Sigmoid colon (tissue), 7 donors: ENCODE results near the gene USH2A. TPM values are rescaled to one million over a fixed set of nuclear protein-coding genes. Genes with fewer than 3 reads are reported as not detected.

Source experiments
- DNase-seq: peaks from one replicate; pipeline ENCODE4 v3.0.0-alpha.2; 2019
- H3K27ac ChIP-seq, 4 donors: fragments of 200-600 bp; sonication (generic); one replicate each; pipeline ENCODE4 v1.5.1; 2016 to 2019; ENCODE audit warnings: mild to moderate bottlenecking in 1 of 4
- H3K27me3 ChIP-seq, 3 donors: fragments of 200-600 bp; sonication (generic); one replicate each; pipeline ENCODE4 v1.5.1; 2019; ENCODE audit warnings: mild to moderate bottlenecking in 1 of 3
- H3K36me3 ChIP-seq, 4 donors: fragments of 200-600 bp; sonication (generic); one replicate each; pipeline ENCODE4 v1.5.1; 2016 to 2019
- H3K4me1 ChIP-seq, 4 donors: fragments of 200-600 bp; sonication (generic); one replicate each; pipeline ENCODE4 v1.5.1; 2017 to 2019
- H3K4me3 ChIP-seq, 4 donors: fragments of 200-600 bp; sonication (generic); one replicate each; pipeline ENCODE4 v1.5.1; 2017 to 2019; ENCODE audit warnings: mild to moderate bottlenecking in 2 of 4, moderate library complexity in 1 of 4
- H3K9me3 ChIP-seq, 4 donors: fragments of 200-600 bp in 3 of 4; sonication (generic) in 3 of 4; one replicate each; pipeline versions ENCODE4 v1.5.1 to v1.6.1; 2013 to 2019
- EP300 ChIP-seq, 4 donors: sonication (generic); formaldehyde crosslinking; IDR thresholded peaks; one replicate each; pipeline ENCODE4 v1.6.1; 2017; ENCODE audit warnings: antibody characterized with exemption in 4 of 4
- POLR2A ChIP-seq, 2 donors: fragments of 450-650 bp; IDR thresholded peaks; one replicate each; pipeline ENCODE4 v1.6.1; 2016; ENCODE audit warnings: antibody characterized with exemption in 2 of 2, mild to moderate bottlenecking in 2 of 2, moderate library complexity in 2 of 2
- POLR2AphosphoS5 ChIP-seq, 4 donors: sonication (generic); formaldehyde crosslinking; IDR thresholded peaks; one replicate each; pipeline ENCODE4 v1.6.1; 2017; ENCODE audit warnings: antibody characterized with exemption in 4 of 4
- WGBS, 2 donors: extraction: QIAGEN DNeasy Blood & Tissue Kit; methylation state at CpG; one replicate each; pipeline ENCODE4 v1.1.7; 2013; 5-methylcytosine and 5-hydroxymethylcytosine counted together
- intact Hi-C: fragments of 100-400 bp; cut with DNase I; formaldehyde crosslinking; loops from one replicate; pipeline ENCODE4 v1.15.1; 2023
- polyA plus RNA-seq, 3 donors: library from polyadenylated mRNA; stranded (reverse); fragments of 200-250 nt; gene quantifications; one replicate each; pipeline ENCODE4 v1.2.3, GENCODE V29; 2013
- total RNA-seq, 4 donors: library from RNA; depleted of rRNA; stranded (reverse); fragments of >200 nt; gene quantifications; one replicate each; pipeline ENCODE4 v1.1.0, GENCODE V29; 2016
- TF ChIP-seq, protein P1 (sequence below), 4 experiments: fragments of 450-650 bp in 3 of 4; fragments of 200-600 bp in 1 of 4; IDR thresholded peaks; one replicate each; pipeline ENCODE4 v1.5.1; 2016 to 2019; ENCODE audit warnings: antibody characterized with exemption in 4 of 4, mild to moderate bottlenecking in 3 of 4, moderate library complexity in 2 of 4
- donor health status: healthy with polysubstance abuse.
- donor health status: Bipolar disorder and iron deficiency.
- donor health status: healthy.

Gene USH2A
- total and polyA plus RNA-seq, 7 donors, result under 0.01 TPM; not detected in 6

DNA sequence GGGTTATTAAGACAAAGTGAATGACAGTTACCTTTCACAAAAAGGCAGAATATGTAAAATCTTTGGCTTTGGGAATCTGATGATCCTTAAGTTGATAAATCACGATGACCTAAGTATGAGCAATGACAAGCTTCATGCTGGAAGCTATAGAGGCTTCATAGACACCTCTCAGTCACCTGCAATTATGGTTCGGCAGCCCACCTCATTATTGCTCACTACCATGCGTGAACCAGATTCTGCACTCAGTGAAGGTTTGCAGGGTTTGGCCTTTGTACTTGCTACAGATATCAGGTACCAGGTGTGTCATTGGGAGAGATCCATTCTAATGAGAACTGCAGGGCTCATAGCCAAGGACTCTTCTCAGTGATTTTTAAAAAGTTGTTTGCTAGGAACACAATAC lies 692.6 kb downstream of the USH2A start:
- no peaks in the 10 kb centered on the region for H3K36me3 ChIP-seq
- intact Hi-C loops, result no loop called here
- peaks cover 0 to 6% (median 2%) of the 10 kb centered on the region in 4 donors for H3K4me1 ChIP-seq
- H3K27ac ChIP-seq, result no peak overlapping the region
- no peak overlapping the region for H3K4me3 ChIP-seq
- TF ChIP-seq EP300 (IDR thresholded peaks at IDR 0.05), result no peak
- no peak for TF ChIP-seq POLR2AphosphoS5 (IDR thresholded peaks at IDR 0.05)
- TF ChIP-seq, protein P1, sequence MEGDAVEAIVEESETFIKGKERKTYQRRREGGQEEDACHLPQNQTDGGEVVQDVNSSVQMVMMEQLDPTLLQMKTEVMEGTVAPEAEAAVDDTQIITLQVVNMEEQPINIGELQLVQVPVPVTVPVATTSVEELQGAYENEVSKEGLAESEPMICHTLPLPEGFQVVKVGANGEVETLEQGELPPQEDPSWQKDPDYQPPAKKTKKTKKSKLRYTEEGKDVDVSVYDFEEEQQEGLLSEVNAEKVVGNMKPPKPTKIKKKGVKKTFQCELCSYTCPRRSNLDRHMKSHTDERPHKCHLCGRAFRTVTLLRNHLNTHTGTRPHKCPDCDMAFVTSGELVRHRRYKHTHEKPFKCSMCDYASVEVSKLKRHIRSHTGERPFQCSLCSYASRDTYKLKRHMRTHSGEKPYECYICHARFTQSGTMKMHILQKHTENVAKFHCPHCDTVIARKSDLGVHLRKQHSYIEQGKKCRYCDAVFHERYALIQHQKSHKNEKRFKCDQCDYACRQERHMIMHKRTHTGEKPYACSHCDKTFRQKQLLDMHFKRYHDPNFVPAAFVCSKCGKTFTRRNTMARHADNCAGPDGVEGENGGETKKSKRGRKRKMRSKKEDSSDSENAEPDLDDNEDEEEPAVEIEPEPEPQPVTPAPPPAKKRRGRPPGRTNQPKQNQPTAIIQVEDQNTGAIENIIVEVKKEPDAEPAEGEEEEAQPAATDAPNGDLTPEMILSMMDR (IDR thresholded peaks at IDR 0.05), result no peak
- TF ChIP-seq POLR2A (IDR thresholded peaks at IDR 0.05), result no peak
- peak; percentile 51 for DNase-seq
- 81 to 89% methylated on average over 3 of the region's 3 CpGs for WGBS, 2 donors
- no peaks in the 10 kb centered on the region for H3K27me3 ChIP-seq
- H3K9me3 ChIP-seq, result no peaks in the 10 kb centered on the region

DNA sequence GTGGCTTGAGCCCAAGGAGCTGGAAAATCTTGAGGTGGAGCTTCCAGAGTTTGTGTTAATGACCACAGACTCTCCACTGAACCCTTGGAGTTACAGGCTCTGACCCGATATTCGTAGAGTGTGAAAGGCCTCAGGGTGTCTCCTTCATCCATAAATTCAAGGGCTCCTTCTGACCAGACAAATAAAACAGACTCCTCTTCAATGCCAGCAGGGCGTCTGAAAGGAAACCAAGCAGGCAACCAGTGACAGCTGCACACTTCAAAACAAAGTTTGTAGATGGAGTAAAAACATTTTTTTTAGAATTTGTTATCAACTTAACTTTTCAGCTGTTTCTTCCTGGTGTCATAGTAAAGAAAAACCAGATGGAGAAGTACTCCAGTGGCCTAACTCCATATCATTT lies 695.1 kb downstream of the USH2A start:
- Histone ChIP-seq H3K4me1 (peaks cover 0 to 6% (median 2%) of the 10 kb centered on the region in 4 donors), H3K4me3 (no peak overlapping the region), H3K27ac (no peak overlapping the region), H3K36me3 (no peaks in the 10 kb centered on the region), H3K9me3 (no peaks in the 10 kb centered on the region), H3K27me3 (no peaks in the 10 kb centered on the region)
- WGBS, 2 donors, result 58 to 69% methylated on average over 3 of the region's 3 CpGs
- DNase-seq, result no peak
- TF ChIP-seq POLR2A (IDR thresholded peaks at IDR 0.05) (no peak), EP300 (IDR thresholded peaks at IDR 0.05) (no peak), POLR2AphosphoS5 (IDR thresholded peaks at IDR 0.05) (no peak)
- TF ChIP-seq, protein P1 (IDR thresholded peaks at IDR 0.05), result no peak
- intact Hi-C loops, result no loop called here

DNA sequence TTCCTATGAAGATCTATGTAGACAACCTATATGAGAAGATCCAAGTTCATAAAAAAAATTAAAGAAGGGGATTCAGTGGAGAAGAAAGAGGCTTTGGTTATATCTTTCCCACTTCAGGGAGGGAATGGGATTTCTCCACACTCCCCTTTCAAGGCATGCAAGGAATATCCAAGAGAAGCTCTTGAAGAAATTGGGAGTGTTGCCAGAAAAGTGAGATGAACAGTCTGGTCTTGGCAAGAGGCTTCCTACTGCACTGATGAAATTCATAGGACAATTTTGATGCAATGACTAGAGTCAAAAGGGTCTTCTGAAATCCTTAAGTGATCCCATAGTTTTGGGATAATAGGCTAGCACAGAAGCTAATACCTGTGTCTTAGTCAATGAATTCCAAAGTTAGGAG lies 703.1 kb downstream of the USH2A start:
- DNase-seq, result no peak
- Histone ChIP-seq H3K27ac (no peak overlapping the region), H3K4me3 (no peak overlapping the region), H3K27me3 (no peaks in the 10 kb centered on the region), H3K36me3 (no peaks in the 10 kb centered on the region), H3K4me1 (no peaks in the 10 kb centered on the region), H3K9me3 (no peaks in the 10 kb centered on the region)
- TF ChIP-seq POLR2A (IDR thresholded peaks at IDR 0.05) (no peak), EP300 (IDR thresholded peaks at IDR 0.05) (no peak), POLR2AphosphoS5 (IDR thresholded peaks at IDR 0.05) (no peak)
- intact Hi-C loops, result no loop called here

DNA sequence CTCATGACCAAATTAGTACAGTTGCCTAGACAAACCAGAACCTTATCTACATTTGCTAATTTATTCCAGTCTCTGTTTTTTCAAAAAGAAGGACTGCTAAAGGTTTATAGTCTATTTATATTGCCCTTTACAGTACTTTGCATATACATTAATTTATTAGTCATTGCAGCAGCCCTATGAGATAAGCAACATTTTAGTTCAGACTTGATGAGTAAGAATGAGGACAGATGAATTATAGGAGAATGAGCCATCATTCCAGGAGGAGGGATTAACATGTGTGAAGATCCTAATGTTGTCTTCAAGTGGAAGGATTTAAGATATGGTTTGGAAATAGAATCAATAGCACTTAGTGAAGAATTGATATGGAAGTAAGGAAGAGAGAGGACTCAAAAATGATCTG lies 703.7 kb downstream of the USH2A start:
- TF ChIP-seq, protein P1 (IDR thresholded peaks at IDR 0.05), result no peak
- TF ChIP-seq EP300 (IDR thresholded peaks at IDR 0.05), result no peak
- no peak for TF ChIP-seq POLR2A (IDR thresholded peaks at IDR 0.05)
- TF ChIP-seq POLR2AphosphoS5 (IDR thresholded peaks at IDR 0.05), result no peak

DNA sequence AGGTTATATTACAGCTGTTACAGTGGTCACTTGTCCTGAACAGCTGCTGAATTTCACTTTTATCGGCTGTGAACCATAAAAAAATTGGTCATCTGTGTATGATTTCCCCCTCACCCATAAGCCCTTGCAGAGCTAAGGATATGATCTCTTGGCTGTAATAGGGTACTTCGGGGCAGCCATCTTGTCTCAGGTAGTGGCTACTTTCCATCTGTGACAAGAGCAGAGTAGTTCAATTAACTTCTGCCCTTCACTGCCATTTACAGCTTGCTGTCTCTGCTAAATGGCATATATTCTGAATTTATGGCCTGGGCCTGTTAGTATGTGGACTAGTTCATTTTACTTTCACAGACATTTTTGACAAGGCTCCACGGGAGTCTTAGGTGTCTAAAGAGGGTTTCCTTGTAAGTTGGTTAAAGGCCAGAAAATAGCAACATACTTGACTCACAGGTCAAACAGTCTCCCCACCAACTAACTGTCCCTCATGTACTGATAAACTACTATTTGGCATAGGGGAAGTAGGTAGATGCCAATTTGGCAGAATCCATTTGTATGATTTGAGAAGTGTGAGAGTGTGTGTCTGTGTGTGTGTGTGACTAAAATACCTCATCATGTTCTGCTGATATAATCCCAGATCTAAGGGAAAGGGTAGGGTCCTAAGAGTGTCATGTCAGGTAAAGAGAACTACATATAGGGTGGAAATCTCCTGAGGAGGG lies 704.5 kb downstream of the USH2A start:
- Histone ChIP-seq H3K27ac (no peak overlapping the region), H3K9me3 (no peaks in the 10 kb centered on the region), H3K27me3 (no peaks in the 10 kb centered on the region), H3K4me1 (no peaks in the 10 kb centered on the region), H3K36me3 (no peaks in the 10 kb centered on the region), H3K4me3 (no peak overlapping the region)
- DNase-seq, result no peak
- 35 to 61% methylated on average over 3 of the region's 3 CpGs for WGBS, 2 donors
- intact Hi-C loops, result no loop called here
- TF ChIP-seq EP300 (IDR thresholded peaks at IDR 0.05) (no peak), POLR2AphosphoS5 (IDR thresholded peaks at IDR 0.05) (no peak), POLR2A (IDR thresholded peaks at IDR 0.05) (no peak)
- TF ChIP-seq, protein P1 (IDR thresholded peaks at IDR 0.05), result no peak

More for the DNA sequence above, 703.7 kb downstream of the USH2A start:
- Histone ChIP-seq H3K36me3 (no peaks in the 10 kb centered on the region), H3K4me1 (no peaks in the 10 kb centered on the region), H3K27me3 (no peaks in the 10 kb centered on the region), H3K4me3 (no peak overlapping the region), H3K9me3 (no peaks in the 10 kb centered on the region), H3K27ac (no peak overlapping the region)
- intact Hi-C loops, result no loop called here
- no peak for DNase-seq
